GM20000 (cell line): ENCODE measurements around the gene ZFHX3.

Source experiments
- DNase-seq: peaks from one replicate; pipeline ENCODE4 v3.0.0; 2012; ENCODE audit warnings: low spot score
- CTCF ChIP-seq: IDR thresholded peaks from 2 replicates; pipeline ENCODE4 v1.5.1; 2012; ENCODE audit warnings: mild to moderate bottlenecking, control low read depth; ENCODE audit errors: extremely low read depth, missing control alignments

ZFHX3 gene

DNA sequence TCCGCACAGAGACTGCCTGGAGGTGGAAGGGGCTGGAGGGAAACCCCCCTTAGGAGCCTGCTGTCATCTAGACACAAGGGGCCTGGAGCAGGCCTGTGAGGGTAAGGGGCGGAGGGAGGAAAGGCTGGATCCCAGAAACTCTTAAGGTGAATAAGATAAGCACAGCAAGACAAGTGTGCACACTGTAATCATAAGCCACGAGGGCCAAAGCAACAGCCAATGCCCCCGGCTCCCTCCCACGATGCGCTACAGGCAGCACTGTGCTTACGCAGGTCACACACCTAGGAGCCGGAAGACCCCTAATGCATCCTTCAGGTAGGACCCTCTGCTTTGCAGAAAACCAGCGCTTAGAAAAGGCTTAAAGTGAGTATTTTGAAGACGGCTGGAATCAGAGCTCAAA lies 24.6 kb downstream of the ZFHX3 start:
- DNase-seq: no peak
- TF ChIP-seq CTCF: no peak

DNA sequence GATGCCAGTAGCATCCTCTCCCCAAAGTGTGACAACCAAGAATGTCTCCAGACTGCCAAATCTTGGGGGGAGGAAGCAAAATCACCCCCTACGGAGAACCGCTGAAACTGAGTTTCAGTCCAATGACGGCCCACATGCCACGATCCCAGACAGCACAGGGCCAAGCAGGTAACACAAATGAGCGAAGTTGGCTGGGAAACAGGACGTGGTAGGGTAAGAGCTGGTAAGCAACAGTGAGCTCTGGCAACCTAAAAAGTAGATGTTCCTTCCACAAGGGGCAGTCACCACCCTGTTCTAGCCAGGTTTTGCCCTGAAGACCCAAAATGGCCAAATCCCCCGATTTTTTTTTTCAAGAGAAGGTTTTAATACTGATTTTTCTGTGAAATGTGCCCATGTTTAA lies 25.4 kb downstream of the ZFHX3 start:
- TF ChIP-seq CTCF: no peak
- no peak for DNase-seq

GRCh38 chr16:73021866-73022495 lies 25.9 kb downstream of the ZFHX3 start:
- no peak for TF ChIP-seq CTCF
- no peak for DNase-seq

DNA sequence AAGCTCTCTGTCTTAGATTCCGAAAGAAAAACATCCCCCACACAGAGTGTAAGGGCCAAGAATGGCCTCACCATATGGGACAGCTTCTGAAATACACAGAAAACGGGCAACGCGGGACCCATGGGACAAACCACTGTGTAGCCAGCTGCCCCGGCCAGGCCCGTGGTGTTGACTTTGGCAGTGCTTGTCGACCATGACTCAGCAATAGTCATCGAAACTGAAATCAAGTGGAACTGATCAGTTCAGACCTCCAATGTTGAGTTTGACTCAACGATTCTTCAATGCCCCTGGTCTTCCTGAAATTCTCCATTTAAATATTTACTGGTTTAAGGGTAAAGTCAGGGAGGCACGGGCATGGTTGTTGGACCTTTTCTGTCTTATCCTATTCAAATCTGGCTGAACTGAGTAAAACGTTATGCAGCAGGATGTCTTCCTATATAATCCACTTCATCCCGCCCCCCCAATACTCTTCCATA lies 27.5 kb downstream of the ZFHX3 start:
- TF ChIP-seq CTCF: no peak
- no peak for DNase-seq

DNA sequence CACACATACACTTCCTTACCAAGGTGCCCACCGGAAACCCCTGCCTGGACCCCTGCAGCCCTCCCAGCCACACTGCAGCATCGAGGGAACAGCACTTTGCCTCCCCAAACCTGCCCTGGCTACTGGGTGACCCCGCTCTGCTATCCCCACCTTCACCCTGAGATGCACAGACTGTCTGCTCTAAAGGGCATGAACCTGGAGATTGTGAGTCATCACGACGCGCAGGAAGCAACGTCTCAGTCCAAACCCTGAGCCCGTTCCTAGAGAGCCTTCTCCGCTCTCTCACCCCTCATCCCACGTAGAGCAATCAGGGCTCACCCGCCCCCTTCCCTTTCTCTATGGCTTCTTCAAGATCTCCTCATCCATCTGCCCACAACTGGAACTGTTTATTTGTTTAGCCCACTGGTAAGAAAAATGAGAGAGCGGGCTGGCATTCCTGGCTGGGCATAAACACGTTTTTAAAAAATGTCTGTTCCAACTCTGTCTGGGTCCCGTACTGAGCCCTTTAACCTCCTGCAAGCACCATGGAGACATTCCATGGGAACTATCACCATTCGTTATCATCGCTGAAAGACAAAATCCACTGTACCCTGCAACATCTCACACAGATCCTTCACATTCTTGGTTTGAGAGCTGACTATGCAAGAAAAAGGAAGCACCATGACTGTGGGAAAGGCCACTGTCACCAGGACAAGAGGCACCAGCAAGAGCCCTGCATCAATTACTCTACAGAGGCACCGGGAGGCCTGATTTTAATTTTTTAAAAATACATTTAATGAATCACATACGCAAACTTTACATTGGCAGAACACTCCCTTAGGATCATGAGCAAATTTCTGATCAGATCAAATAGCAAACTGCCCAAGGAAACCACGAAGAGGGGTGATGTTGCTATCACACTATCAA lies 28.2 kb downstream of the ZFHX3 start:
- DNase-seq: no peak
- TF ChIP-seq CTCF: no peak

DNA sequence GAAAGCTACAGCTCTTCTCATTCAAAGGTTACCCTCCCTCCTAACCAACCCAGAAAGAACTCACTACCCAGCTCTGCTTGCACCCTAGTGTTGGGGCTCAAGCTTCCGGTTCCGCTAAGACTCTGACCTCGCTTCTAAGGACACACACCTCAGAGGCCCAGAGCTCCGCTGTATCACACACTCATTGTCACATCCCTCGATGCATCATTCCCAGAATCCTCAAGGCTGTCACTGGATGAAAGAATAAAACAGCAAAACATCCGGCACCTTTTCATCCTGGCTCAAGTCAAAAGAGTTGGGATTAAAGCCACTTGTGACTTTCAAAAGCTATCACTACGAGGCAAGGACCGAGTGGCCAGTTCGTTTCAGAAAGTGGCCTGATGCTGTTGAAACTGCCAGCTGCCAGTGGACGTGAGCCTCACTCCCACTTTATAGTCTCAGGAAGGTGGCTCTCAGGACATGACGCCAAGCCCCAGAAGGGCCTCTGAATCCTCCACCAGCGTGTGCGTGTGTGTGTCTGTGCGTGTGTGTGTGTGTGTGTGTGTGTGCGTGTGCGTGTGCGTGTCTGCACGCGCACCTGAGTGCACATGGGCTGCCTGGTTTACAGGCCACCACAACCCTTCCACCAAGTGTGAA lies 29.0 kb downstream of the ZFHX3 start:
- no peak for DNase-seq
- no peak for TF ChIP-seq CTCF

DNA sequence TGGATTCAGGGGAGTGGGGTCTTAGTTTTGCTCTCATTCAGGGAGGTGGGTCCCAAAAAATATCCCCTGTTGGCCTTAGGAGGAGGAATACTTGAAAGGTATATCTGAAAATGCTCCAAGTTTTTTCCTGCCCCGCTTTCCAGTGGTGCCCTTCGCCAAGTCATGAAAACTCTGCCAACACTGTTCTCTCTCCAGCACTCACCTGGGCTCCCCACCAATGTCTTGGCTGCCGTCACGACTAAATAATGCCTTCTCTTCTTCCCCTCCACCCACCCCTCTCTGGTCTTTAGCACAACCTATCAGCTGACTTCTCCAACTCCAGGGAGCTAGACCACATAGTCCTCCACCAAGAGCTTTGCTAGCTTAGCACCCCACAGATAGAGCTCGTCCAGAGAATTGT lies 30.6 kb downstream of the ZFHX3 start:
- TF ChIP-seq CTCF: no peak

More for the DNA sequence above, 30.6 kb downstream of the ZFHX3 start:
- DNase-seq: no peak
